Osteocyte (in vitro differentiated cells): ENCODE data around the gene B3GALT5. TPM values are rescaled to one million over a fixed set of nuclear protein-coding genes. Genes with fewer than 3 reads are reported as not detected.

Experiments
- DNase-seq: peaks from one replicate; pipeline ENCODE4 v3.0.0; 2021; ENCODE audit warnings: mixed read lengths; ENCODE audit not compliant: unreplicated experiment; ENCODE audit errors: extremely low spot score
- H3K27ac Mint-ChIP-seq: one replicate; pipeline ENCODE4 v1.8.0; 2021; ENCODE audit warnings: mild to moderate bottlenecking, mixed read lengths; ENCODE audit not compliant: unreplicated experiment
- H3K27me3 Mint-ChIP-seq: one replicate; pipeline ENCODE4 v1.8.0; 2021; ENCODE audit warnings: mixed read lengths; ENCODE audit not compliant: unreplicated experiment
- H3K36me3 Mint-ChIP-seq: one replicate; pipeline ENCODE4 v1.8.0; 2021; ENCODE audit warnings: mixed read lengths; ENCODE audit not compliant: unreplicated experiment
- H3K4me1 Mint-ChIP-seq: one replicate; pipeline ENCODE4 v1.8.0; 2021; ENCODE audit warnings: mixed read lengths; ENCODE audit not compliant: unreplicated experiment
- H3K4me3 Mint-ChIP-seq: one replicate; pipeline ENCODE4 v1.8.0; 2021; ENCODE audit warnings: mild to moderate bottlenecking, moderate library complexity, mixed read lengths; ENCODE audit not compliant: unreplicated experiment
- H3K9me3 Mint-ChIP-seq: one replicate; pipeline ENCODE4 v1.8.0; 2021; ENCODE audit warnings: mixed read lengths; ENCODE audit not compliant: unreplicated experiment
- CTCF ChIP-seq: fragments of 200-600 bp; sonication (generic); IDR thresholded peaks from 2 replicates; pipeline ENCODE4 v1.5.0; 2021; ENCODE audit warnings: antibody characterized with exemption, mild to moderate bottlenecking, moderate library complexity
- total RNA-seq: library from RNA; stranded (reverse); gene quantifications from 2 replicates; pipeline ENCODE4 v1.2.1, GENCODE V29; 2021

B3GALT5 gene
- total RNA-seq, 1 donor from 2014 or later, result not detected

GRCh38 chr21:39575775-39576174 lies 37.0 kb upstream of the B3GALT5 start:
- H3K36me3 Mint-ChIP-seq, result no peaks in the 10 kb centered on the region
- peaks cover 7% of the 10 kb centered on the region for H3K27me3 Mint-ChIP-seq
- H3K4me1 Mint-ChIP-seq, result no peaks in the 10 kb centered on the region
- H3K9me3 Mint-ChIP-seq, result no peaks in the 10 kb centered on the region
- H3K4me3 Mint-ChIP-seq, result no peak overlapping the region
- TF ChIP-seq CTCF, result no peak
- no peak for DNase-seq
- H3K27ac Mint-ChIP-seq, result no peak overlapping the region

- Mint-ChIP-seq H3K4me3 (no peak overlapping the region), H3K27me3 (peaks cover 7% of the 10 kb centered on the region), H3K9me3 (no peaks in the 10 kb centered on the region), H3K4me1 (no peaks in the 10 kb centered on the region), H3K36me3 (no peaks in the 10 kb centered on the region), H3K27ac (no peak overlapping the region)
- no peak for TF ChIP-seq CTCF
- DNase-seq, result no peak
Measured at GRCh38 chr21:39576518-39577128, 36.1 kb upstream of the B3GALT5 start.

GRCh38 chr21:39579734-39580332 lies 32.9 kb upstream of the B3GALT5 start:
- no peak overlapping the region for H3K27ac Mint-ChIP-seq
- no peaks in the 10 kb centered on the region for H3K36me3 Mint-ChIP-seq
- peaks cover 2% of the 10 kb centered on the region for H3K27me3 Mint-ChIP-seq
- no peak for TF ChIP-seq CTCF
- peak; percentile 57 for DNase-seq
- no peak overlapping the region for H3K4me3 Mint-ChIP-seq
- H3K4me1 Mint-ChIP-seq, result no peaks in the 10 kb centered on the region
- no peaks in the 10 kb centered on the region for H3K9me3 Mint-ChIP-seq

- Mint-ChIP-seq H3K27ac (no peak overlapping the region), H3K4me3 (no peak overlapping the region), H3K27me3 (peaks cover 5% of the 10 kb centered on the region), H3K4me1 (no peaks in the 10 kb centered on the region), H3K36me3 (no peaks in the 10 kb centered on the region), H3K9me3 (no peaks in the 10 kb centered on the region)
- no peak for DNase-seq
- TF ChIP-seq CTCF, result no peak
Measured at GRCh38 chr21:39580744-39581143, 32.0 kb upstream of the B3GALT5 start.

GRCh38 chr21:39581414-39581813 lies 31.3 kb upstream of the B3GALT5 start:
- no peak overlapping the region for H3K4me3 Mint-ChIP-seq
- H3K27ac Mint-ChIP-seq, result no peak overlapping the region
- H3K27me3 Mint-ChIP-seq, result peaks cover 8% of the 10 kb centered on the region
- H3K4me1 Mint-ChIP-seq, result no peaks in the 10 kb centered on the region
- DNase-seq, result peak; percentile 54
- H3K36me3 Mint-ChIP-seq, result no peaks in the 10 kb centered on the region
- H3K9me3 Mint-ChIP-seq, result no peaks in the 10 kb centered on the region
- no peak for TF ChIP-seq CTCF
